Measurements from ENCODE around the gene RUSC2.

DNA sequence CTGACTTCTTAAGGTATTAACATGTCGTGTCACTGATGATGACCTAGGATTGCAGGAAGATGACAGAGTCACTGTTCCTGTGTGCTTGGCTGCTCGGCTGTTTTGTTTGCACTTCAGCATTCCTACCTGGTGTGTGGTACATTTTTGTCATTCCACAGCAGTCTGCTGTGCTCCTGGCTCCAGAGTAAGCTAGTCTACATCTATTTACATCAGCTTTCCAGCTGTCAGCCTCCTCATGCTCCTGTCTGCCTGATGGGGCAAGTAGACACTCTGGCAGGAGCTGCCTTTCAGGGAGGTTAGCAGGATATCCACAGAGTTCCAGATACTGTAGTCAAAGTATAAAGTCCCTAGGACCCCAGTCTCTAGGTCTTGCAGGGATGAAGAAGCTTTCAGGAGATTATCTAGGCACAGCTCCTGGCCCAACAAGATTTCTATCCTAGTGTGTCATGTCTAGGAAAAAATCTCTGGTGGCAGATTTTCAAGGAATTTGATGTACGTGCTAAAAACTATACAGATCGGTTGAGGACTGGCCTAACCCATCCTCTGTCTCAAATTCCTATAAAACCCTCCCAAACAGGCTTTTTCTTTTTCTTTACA is 28.4 kb downstream of the RUSC2 start:
- TF ChIP-seq, protein P1, sequence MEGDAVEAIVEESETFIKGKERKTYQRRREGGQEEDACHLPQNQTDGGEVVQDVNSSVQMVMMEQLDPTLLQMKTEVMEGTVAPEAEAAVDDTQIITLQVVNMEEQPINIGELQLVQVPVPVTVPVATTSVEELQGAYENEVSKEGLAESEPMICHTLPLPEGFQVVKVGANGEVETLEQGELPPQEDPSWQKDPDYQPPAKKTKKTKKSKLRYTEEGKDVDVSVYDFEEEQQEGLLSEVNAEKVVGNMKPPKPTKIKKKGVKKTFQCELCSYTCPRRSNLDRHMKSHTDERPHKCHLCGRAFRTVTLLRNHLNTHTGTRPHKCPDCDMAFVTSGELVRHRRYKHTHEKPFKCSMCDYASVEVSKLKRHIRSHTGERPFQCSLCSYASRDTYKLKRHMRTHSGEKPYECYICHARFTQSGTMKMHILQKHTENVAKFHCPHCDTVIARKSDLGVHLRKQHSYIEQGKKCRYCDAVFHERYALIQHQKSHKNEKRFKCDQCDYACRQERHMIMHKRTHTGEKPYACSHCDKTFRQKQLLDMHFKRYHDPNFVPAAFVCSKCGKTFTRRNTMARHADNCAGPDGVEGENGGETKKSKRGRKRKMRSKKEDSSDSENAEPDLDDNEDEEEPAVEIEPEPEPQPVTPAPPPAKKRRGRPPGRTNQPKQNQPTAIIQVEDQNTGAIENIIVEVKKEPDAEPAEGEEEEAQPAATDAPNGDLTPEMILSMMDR (IDR thresholded peaks at IDR 0.05) = no peak
- TF ChIP-seq, protein P2, sequence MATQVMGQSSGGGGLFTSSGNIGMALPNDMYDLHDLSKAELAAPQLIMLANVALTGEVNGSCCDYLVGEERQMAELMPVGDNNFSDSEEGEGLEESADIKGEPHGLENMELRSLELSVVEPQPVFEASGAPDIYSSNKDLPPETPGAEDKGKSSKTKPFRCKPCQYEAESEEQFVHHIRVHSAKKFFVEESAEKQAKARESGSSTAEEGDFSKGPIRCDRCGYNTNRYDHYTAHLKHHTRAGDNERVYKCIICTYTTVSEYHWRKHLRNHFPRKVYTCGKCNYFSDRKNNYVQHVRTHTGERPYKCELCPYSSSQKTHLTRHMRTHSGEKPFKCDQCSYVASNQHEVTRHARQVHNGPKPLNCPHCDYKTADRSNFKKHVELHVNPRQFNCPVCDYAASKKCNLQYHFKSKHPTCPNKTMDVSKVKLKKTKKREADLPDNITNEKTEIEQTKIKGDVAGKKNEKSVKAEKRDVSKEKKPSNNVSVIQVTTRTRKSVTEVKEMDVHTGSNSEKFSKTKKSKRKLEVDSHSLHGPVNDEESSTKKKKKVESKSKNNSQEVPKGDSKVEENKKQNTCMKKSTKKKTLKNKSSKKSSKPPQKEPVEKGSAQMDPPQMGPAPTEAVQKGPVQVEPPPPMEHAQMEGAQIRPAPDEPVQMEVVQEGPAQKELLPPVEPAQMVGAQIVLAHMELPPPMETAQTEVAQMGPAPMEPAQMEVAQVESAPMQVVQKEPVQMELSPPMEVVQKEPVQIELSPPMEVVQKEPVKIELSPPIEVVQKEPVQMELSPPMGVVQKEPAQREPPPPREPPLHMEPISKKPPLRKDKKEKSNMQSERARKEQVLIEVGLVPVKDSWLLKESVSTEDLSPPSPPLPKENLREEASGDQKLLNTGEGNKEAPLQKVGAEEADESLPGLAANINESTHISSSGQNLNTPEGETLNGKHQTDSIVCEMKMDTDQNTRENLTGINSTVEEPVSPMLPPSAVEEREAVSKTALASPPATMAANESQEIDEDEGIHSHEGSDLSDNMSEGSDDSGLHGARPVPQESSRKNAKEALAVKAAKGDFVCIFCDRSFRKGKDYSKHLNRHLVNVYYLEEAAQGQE (IDR thresholded peaks at IDR 0.05; ENCODE audit: insufficient read depth in 1 of 2, low read depth in 2 of 2, low read length in 1 of 2) = no peak

Data from Panc1 (cell line).